Heart right ventricle (tissue), 16 donors: ENCODE data around the gene GPR183. TPM values are rescaled to one million over a fixed set of nuclear protein-coding genes. Genes with fewer than 3 reads are reported as not detected.

Experiments used
- ATAC-seq, 8 donors: fragments of 200-7000 bp; cut with Tn5 transposase; one replicate each; pipeline ENCODE4 v1.9.1; 2020; ENCODE audit warnings: mild to moderate bottlenecking in 8 of 8, moderate library complexity in 8 of 8, moderate number of reproducible peaks in 1 of 8
- DNase-seq, 2 donors: peaks; one replicate each; pipeline ENCODE4 v3.0.0-alpha.2; 2020
- H3K27ac ChIP-seq, 10 donors: fragments of 200-600 bp; sonication (generic) in 2 of 10; one replicate each; pipeline versions ENCODE4 v1.5.0 to v1.8.0; 2020 to 2022; ENCODE audit warnings: mild to moderate bottlenecking in 3 of 10
- H3K27me3 ChIP-seq, 7 donors: fragments of 200-600 bp; one replicate each; pipeline ENCODE4 v1.8.0; 2021 to 2022; ENCODE audit warnings: mild to moderate bottlenecking in 2 of 7
- H3K36me3 ChIP-seq, 9 donors: fragments of 200-600 bp; sonication (generic) in 1 of 9; one replicate each; pipeline versions ENCODE4 v1.5.0 to v1.8.0; 2020 to 2022; ENCODE audit warnings: mild to moderate bottlenecking in 2 of 9
- H3K4me1 ChIP-seq, 9 donors: fragments of 200-600 bp; sonication (generic) in 1 of 9; one replicate each; pipeline versions ENCODE4 v1.5.0 to v1.8.0; 2020 to 2022; ENCODE audit warnings: mild to moderate bottlenecking in 4 of 9
- H3K4me3 ChIP-seq, 10 donors: fragments of 200-600 bp; sonication (generic) in 2 of 10; one replicate each; pipeline versions ENCODE4 v1.5.0 to v1.8.0; 2020 to 2022; ENCODE audit warnings: mild to moderate bottlenecking in 7 of 10, moderate library complexity in 2 of 10
- H3K9me3 ChIP-seq, 11 donors: fragments of 200-600 bp in 10 of 11; sonication (generic) in 2 of 11; one replicate each; pipeline versions ENCODE4 v1.5.0 to v1.8.0; 2013 to 2022; ENCODE audit warnings: mild to moderate bottlenecking in 2 of 11, control low read depth in 1 of 11, moderate library complexity in 1 of 11
- CTCF ChIP-seq, 9 donors: fragments of 200-600 bp; sonication (generic) in 2 of 9; IDR thresholded peaks; one replicate each; pipeline versions ENCODE4 v1.5.0 to v1.8.0; 2021 to 2022; ENCODE audit warnings: antibody characterized with exemption in 9 of 9, mild to moderate bottlenecking in 5 of 9, moderate library complexity in 1 of 9
- WGBS, 2 donors: extraction: QIAGEN DNeasy Blood & Tissue Kit; methylation state at CpG; one replicate each; pipeline ENCODE4 v1.1.7; 2013; ENCODE audit warnings: inconsistent platforms in 1 of 2; 5-methylcytosine and 5-hydroxymethylcytosine counted together
- intact Hi-C, 10 donors: fragments of 100-400 bp; cut with DNase I; formaldehyde crosslinking; loops; one replicate each; pipeline versions ENCODE4 v1.11.1 to v1.14.2; 2022
- polyA plus RNA-seq, 2 donors: library from polyadenylated mRNA; stranded (reverse); fragments of 200-250 nt; gene quantifications; one replicate each; pipeline ENCODE4 v1.2.3, GENCODE V29; 2013
- total RNA-seq, 10 donors: library from RNA; stranded (reverse); fragmentation: NEBNext Ultra II Directional in 3 of 10; extraction: Animal tissue kit (Norgen Biotek cat#: 25700) in 3 of 10; gene quantifications; one replicate each; pipeline versions ENCODE4 v1.2.1 to v1.2.4, GENCODE V29; 2021 to 2023
- donor health status: Arrhythmogenic right ventricular cardiomyopathy.
- donor health status: ischemic (EF 13 %, LVEDD 7.1; RV severe dilation, severe dysfunction).
- donor health status: healthy with polysubstance abuse.
- donor health status: DM: no; HTN: yes; CAD: no.
- donor health status: DM: no; HTN: no; CAD: no.
- donor health status: ischemic (EF 25% LVEDD 6.9; RV normal size, moderate dysfunction).
- donor health status: ischemic (EF 25% LVEDD 5.7; RV mildly dilated, moderate dysfunction).
- donor health status: healthy.
- donor health status: DM: yes; HTN: yes; CAD: no.
- donor health status: Ischemic cardiomyopathy.
- donor health status: ischemic (EF 35%, LVEDD 5.7; RV mildly dilated, moderate dysfunction).
- donor health status: nonischemic (EF 11% LVEDD 7.7; RV severe dilation, severe dysfunction).
- donor health status: DM: yes; HTN: yes; CAD: no.
- donor health status: PGD.
- donor health status: ischemic (EF 29% LVEDD 5.4; RV normal size, mild dysfunction).
- donor health status: nonischemic (EF 23%, LVEDD 6.1; RV moderate dilation, normal function).

Gene GPR183
- total and polyA plus RNA-seq, 12 donors, result 0.49 to 8.6 (median 2.0) TPM

GRCh38 chr13:99342723-99343315 lies 35.6 kb upstream of the GPR183 start:
- intact Hi-C loops, result no loop called here
- H3K27me3 ChIP-seq, result no peaks in the 10 kb centered on the region
- no peak overlapping the region for H3K4me3 ChIP-seq
- DNase-seq (no peak), ATAC-seq (no peak)
- no peak for TF ChIP-seq CTCF (IDR thresholded peaks at IDR 0.05)
- peaks cover 0 to 21% (median 4%) of the 10 kb centered on the region in 9 donors for H3K4me1 ChIP-seq
- H3K27ac ChIP-seq, result no peak overlapping the region
- no peaks in the 10 kb centered on the region for H3K9me3 ChIP-seq
- H3K36me3 ChIP-seq, result peaks cover 0 to 90% (median 42%) of the 10 kb centered on the region in 9 donors
- WGBS, 2 donors, result 79 to 89% methylated on average over 10 of the region's 10 CpGs

- H3K36me3 ChIP-seq, result peaks cover 0 to 83% (median 36%) of the 10 kb centered on the region in 9 donors
- peaks cover 0 to 21% (median 4%) of the 10 kb centered on the region in 9 donors for H3K4me1 ChIP-seq
- no peaks in the 10 kb centered on the region for H3K9me3 ChIP-seq
- ATAC-seq, result no peak
- no peak for DNase-seq
- intact Hi-C loops, result no loop called here
- TF ChIP-seq CTCF (IDR thresholded peaks at IDR 0.05), result no peak
- H3K4me3 ChIP-seq, result no peak overlapping the region
- no peak overlapping the region for H3K27ac ChIP-seq
- no peaks in the 10 kb centered on the region for H3K27me3 ChIP-seq
- WGBS, 2 donors, result 97 to 98% methylated on average over 16 of the region's 16 CpGs
Observed at GRCh38 chr13:99341969-99342722, 34.9 kb upstream of the GPR183 start.

- DNase-seq (no peak), ATAC-seq (no peak)
- no peaks in the 10 kb centered on the region for H3K27me3 ChIP-seq
- intact Hi-C loops, result no loop called here
- no peak for TF ChIP-seq CTCF (IDR thresholded peaks at IDR 0.05)
- H3K4me3 ChIP-seq, result no peak overlapping the region
- peaks cover 0 to 21% (median 4%) of the 10 kb centered on the region in 9 donors for H3K4me1 ChIP-seq
- no peaks in the 10 kb centered on the region for H3K9me3 ChIP-seq
- peak overlapping the region in 1 of 10 donors; percentile 32 for H3K27ac ChIP-seq
- H3K36me3 ChIP-seq, result peaks cover 0 to 75% (median 36%) of the 10 kb centered on the region in 9 donors
Observed at GRCh38 chr13:99340638-99341037, 33.4 kb upstream of the GPR183 start.

- Histone ChIP-seq H3K4me3 (no peak overlapping the region), H3K27me3 (no peaks in the 10 kb centered on the region), H3K27ac (peak overlapping the region in 1 of 10 donors; percentile 32), H3K36me3 (peaks cover 0 to 72% (median 36%) of the 10 kb centered on the region in 9 donors), H3K9me3 (no peaks in the 10 kb centered on the region), H3K4me1 (peaks cover 0 to 21% (median 4%) of the 10 kb centered on the region in 9 donors)
- no peak for TF ChIP-seq CTCF (IDR thresholded peaks at IDR 0.05)
- DNase-seq, result no peak
- peak in 1 of 8 donors; percentile 38 for ATAC-seq
- intact Hi-C loops, result no loop called here
- WGBS, 2 donors, result 87% methylated on average over 8 of the region's 8 CpGs
Observed at GRCh38 chr13:99339736-99340397, 32.7 kb upstream of the GPR183 start.
